HepG2 (cell line): ENCODE results near the gene SEPTIN5.

ENCODE experiments used
- GPBP1L1 ChIP-seq: sonication (generic); formaldehyde crosslinking; IDR thresholded peaks from 2 replicates; pipeline ENCODE4 v1.5.0; 2020; ENCODE audit warnings: mild to moderate bottlenecking, missing genetic modification reagents
- KAT7 ChIP-seq: IDR thresholded peaks from 2 replicates; pipeline ENCODE4 v1.6.1; 2018; ENCODE audit warnings: borderline replicate concordance, missing compliant biosample characterization
- KDM1A ChIP-seq: IDR thresholded peaks from 2 replicates; pipeline ENCODE4 v1.6.1; 2016; ENCODE audit warnings: missing compliant biosample characterization
- RFX5 ChIP-seq: IDR thresholded peaks from 2 replicates; pipeline ENCODE4 v1.6.1; 2011; ENCODE audit warnings: low read depth, low read length, improper control_type of control experiment
- SMAD3 ChIP-seq: sonication (generic); formaldehyde crosslinking; IDR thresholded peaks from 2 replicates; pipeline ENCODE4 v1.4.0; 2020; ENCODE audit warnings: missing genetic modification reagents
- SRF ChIP-seq: IDR thresholded peaks from 2 replicates; pipeline ENCODE4 v1.6.1; 2011; ENCODE audit warnings: mild to moderate bottlenecking, low read depth, low read length, moderate library complexity
- STAT5B ChIP-seq: sonication (generic); formaldehyde crosslinking; IDR thresholded peaks from 2 replicates; pipeline ENCODE4 v1.4.0; 2020; ENCODE audit warnings: missing genetic modification reagents
- ZBTB7A ChIP-seq: sonication (generic); formaldehyde crosslinking; IDR thresholded peaks from 2 replicates; pipeline ENCODE4 v1.8.0; 2022; ENCODE audit warnings: mild to moderate bottlenecking, missing genetic modification reagents
- TF ChIP-seq, protein P1 (sequence below): sonication (generic); formaldehyde crosslinking; IDR thresholded peaks from 2 replicates; pipeline ENCODE4 v1.5.0; 2020; ENCODE audit warnings: mild to moderate bottlenecking, missing genetic modification reagents, moderate library complexity
- TF ChIP-seq, protein P2 (sequence below): sonication (generic); formaldehyde crosslinking; IDR thresholded peaks from 2 replicates; pipeline ENCODE4 v1.4.0; 2020; ENCODE audit warnings: missing genetic modification reagents
- TF ChIP-seq, protein P3 (sequence below): sonication (generic); formaldehyde crosslinking; conservative IDR thresholded peaks from 2 replicates; pipeline ENCODE4 v1.4.0; 2020; ENCODE audit warnings: missing genetic modification reagents
- TF ChIP-seq, protein P4 (sequence below): sonication (generic); formaldehyde crosslinking; IDR thresholded peaks from 2 replicates; pipeline ENCODE4; 2020; ENCODE audit warnings: missing genetic modification reagents, mild to moderate bottlenecking, borderline replicate concordance

DNA sequence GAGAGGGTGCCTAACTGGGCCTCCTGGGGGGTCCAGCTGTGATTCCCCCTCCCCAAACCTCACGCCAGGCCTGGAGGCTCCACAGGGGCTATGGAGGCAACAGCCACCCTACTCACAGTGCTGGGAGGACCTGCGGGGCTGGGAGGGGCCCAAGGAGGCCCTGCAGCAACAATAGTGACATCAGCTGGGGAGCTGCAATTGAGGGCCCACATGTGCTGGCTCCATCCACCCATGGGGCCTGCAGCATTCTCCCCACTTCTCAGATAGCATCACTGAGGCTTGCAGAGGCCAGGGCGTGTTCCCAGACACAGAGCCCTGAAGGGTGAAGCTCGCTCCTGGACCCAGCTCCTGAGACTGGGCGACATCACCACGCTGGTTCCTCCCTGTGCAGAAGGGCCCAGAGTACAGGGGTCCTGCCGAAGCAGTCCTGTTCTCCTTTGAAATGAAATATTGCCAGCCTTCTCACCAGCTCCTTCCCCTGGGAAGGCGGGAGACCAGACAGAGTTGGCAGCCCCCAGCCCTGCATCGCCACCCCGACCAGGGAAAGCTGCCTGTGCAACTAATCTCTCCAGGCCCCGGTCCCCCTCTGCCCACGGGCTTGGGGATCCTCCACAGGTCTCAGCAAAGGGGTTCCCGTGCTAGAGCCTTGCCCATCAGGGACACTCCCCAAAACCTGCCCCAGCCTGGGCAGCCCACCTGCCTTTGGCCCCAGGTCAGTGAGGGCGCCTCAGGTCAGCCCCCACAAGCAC, 37.4 kb downstream of the SEPTIN5 start:
- TF ChIP-seq SMAD3 (CRISPR knock-in tag) = no peak
- TF ChIP-seq STAT5B = no peak
- no peak for TF ChIP-seq KAT7 (CRISPR knock-in tag)
- TF ChIP-seq, protein P1, sequence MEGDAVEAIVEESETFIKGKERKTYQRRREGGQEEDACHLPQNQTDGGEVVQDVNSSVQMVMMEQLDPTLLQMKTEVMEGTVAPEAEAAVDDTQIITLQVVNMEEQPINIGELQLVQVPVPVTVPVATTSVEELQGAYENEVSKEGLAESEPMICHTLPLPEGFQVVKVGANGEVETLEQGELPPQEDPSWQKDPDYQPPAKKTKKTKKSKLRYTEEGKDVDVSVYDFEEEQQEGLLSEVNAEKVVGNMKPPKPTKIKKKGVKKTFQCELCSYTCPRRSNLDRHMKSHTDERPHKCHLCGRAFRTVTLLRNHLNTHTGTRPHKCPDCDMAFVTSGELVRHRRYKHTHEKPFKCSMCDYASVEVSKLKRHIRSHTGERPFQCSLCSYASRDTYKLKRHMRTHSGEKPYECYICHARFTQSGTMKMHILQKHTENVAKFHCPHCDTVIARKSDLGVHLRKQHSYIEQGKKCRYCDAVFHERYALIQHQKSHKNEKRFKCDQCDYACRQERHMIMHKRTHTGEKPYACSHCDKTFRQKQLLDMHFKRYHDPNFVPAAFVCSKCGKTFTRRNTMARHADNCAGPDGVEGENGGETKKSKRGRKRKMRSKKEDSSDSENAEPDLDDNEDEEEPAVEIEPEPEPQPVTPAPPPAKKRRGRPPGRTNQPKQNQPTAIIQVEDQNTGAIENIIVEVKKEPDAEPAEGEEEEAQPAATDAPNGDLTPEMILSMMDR = no peak
- no peak for TF ChIP-seq GPBP1L1 (CRISPR knock-in tag)
- TF ChIP-seq KDM1A (CRISPR knock-in tag) = no peak
- no peak for TF ChIP-seq ZBTB7A
- TF ChIP-seq, protein P2, sequence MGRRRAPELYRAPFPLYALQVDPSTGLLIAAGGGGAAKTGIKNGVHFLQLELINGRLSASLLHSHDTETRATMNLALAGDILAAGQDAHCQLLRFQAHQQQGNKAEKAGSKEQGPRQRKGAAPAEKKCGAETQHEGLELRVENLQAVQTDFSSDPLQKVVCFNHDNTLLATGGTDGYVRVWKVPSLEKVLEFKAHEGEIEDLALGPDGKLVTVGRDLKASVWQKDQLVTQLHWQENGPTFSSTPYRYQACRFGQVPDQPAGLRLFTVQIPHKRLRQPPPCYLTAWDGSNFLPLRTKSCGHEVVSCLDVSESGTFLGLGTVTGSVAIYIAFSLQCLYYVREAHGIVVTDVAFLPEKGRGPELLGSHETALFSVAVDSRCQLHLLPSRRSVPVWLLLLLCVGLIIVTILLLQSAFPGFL (CRISPR knock-in tag) = no peak
- TF ChIP-seq, protein P3, sequence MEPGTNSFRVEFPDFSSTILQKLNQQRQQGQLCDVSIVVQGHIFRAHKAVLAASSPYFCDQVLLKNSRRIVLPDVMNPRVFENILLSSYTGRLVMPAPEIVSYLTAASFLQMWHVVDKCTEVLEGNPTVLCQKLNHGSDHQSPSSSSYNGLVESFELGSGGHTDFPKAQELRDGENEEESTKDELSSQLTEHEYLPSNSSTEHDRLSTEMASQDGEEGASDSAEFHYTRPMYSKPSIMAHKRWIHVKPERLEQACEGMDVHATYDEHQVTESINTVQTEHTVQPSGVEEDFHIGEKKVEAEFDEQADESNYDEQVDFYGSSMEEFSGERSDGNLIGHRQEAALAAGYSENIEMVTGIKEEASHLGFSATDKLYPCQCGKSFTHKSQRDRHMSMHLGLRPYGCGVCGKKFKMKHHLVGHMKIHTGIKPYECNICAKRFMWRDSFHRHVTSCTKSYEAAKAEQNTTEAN (CRISPR knock-in tag) = no peak
- TF ChIP-seq SRF = no peak
- TF ChIP-seq RFX5 = no peak
- TF ChIP-seq, protein P4, sequence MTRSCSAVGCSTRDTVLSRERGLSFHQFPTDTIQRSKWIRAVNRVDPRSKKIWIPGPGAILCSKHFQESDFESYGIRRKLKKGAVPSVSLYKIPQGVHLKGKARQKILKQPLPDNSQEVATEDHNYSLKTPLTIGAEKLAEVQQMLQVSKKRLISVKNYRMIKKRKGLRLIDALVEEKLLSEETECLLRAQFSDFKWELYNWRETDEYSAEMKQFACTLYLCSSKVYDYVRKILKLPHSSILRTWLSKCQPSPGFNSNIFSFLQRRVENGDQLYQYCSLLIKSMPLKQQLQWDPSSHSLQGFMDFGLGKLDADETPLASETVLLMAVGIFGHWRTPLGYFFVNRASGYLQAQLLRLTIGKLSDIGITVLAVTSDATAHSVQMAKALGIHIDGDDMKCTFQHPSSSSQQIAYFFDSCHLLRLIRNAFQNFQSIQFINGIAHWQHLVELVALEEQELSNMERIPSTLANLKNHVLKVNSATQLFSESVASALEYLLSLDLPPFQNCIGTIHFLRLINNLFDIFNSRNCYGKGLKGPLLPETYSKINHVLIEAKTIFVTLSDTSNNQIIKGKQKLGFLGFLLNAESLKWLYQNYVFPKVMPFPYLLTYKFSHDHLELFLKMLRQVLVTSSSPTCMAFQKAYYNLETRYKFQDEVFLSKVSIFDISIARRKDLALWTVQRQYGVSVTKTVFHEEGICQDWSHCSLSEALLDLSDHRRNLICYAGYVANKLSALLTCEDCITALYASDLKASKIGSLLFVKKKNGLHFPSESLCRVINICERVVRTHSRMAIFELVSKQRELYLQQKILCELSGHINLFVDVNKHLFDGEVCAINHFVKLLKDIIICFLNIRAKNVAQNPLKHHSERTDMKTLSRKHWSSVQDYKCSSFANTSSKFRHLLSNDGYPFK (CRISPR knock-in tag) = no peak
